ENCODE results near the gene LCN9.
"Not testable (repeated sequence)": the region's sequence is repeated elsewhere in the genome, so short reads cannot be mapped to it uniquely, and the experiment has no call there.

LCN9 gene

GRCh38 chr9:135620558-135620957, 42.6 kb upstream of the LCN9 start:
- H3K27ac ChIP-seq = no peak overlapping the region
- intact Hi-C loops (cut with DNase I; ENCODE audit: low total_unique reads) = no loop called here
- DNase-seq = no peak
- no peaks in the 10 kb centered on the region for H3K4me1 ChIP-seq
- no peak overlapping the region for H3K4me3 ChIP-seq
- no peaks in the 10 kb centered on the region for H3K9me3 ChIP-seq
- TF ChIP-seq CTCF (IDR thresholded peaks at IDR 0.05) = no peak
- no peaks in the 10 kb centered on the region for H3K36me3 ChIP-seq
- H3K27me3 ChIP-seq = peaks cover 0 to 36% of the 10 kb centered on the region in 2 donors

GRCh38 chr9:135622415-135623020, 40.6 kb upstream of the LCN9 start:
- Histone ChIP-seq H3K27ac (no peak overlapping the region), H3K4me1 (no peaks in the 10 kb centered on the region), H3K27me3 (peaks cover 0 to 20% of the 10 kb centered on the region in 2 donors), H3K9me3 (peaks cover 0 to 13% (median 4%) of the 10 kb centered on the region in 3 donors), H3K36me3 (no peaks in the 10 kb centered on the region), H3K4me3 (no peak overlapping the region)
- no peak for DNase-seq
- TF ChIP-seq CTCF (IDR thresholded peaks at IDR 0.05) = no peak
- intact Hi-C loops (cut with DNase I; ENCODE audit: low total_unique reads) = no loop called here

GRCh38 chr9:135624282-135624681, 38.8 kb upstream of the LCN9 start:
- intact Hi-C loops (cut with DNase I; ENCODE audit: low total_unique reads) = no loop called here
- Histone ChIP-seq H3K27ac (no peak overlapping the region), H3K27me3 (peaks cover 0 to 10% of the 10 kb centered on the region in 2 donors), H3K4me1 (no peaks in the 10 kb centered on the region), H3K36me3 (no peaks in the 10 kb centered on the region), H3K4me3 (no peak overlapping the region), H3K9me3 (peaks cover 0 to 21% (median 18%) of the 10 kb centered on the region in 3 donors)
- DNase-seq = no peak
- no peak for TF ChIP-seq CTCF (IDR thresholded peaks at IDR 0.05)

GRCh38 chr9:135632841-135633240, 30.3 kb upstream of the LCN9 start:
- intact Hi-C loops (cut with DNase I; ENCODE audit: low total_unique reads) = no loop called here
- no peaks in the 10 kb centered on the region for H3K4me1 ChIP-seq
- peaks cover 0 to 21% of the 10 kb centered on the region in 2 donors for H3K27me3 ChIP-seq
- no peak for DNase-seq
- no peak for TF ChIP-seq CTCF (IDR thresholded peaks at IDR 0.05)
- peaks cover 0 to 17% (median 5%) of the 10 kb centered on the region in 3 donors for H3K9me3 ChIP-seq
- H3K36me3 ChIP-seq = no peaks in the 10 kb centered on the region
- H3K27ac ChIP-seq = no peak overlapping the region
- H3K4me3 ChIP-seq = no peak overlapping the region

GRCh38 chr9:135636930-135637530, 26.1 kb upstream of the LCN9 start:
- DNase-seq; H3K27ac ChIP-seq; H3K9me3 ChIP-seq; intact Hi-C loops (cut with DNase I; ENCODE audit: low total_unique reads); H3K36me3 ChIP-seq; H3K4me3 ChIP-seq; H3K4me1 ChIP-seq: not testable (repeated sequence)
- H3K27me3 ChIP-seq = peaks cover 0 to 25% of the 10 kb centered on the region in 2 donors

GRCh38 chr9:135639196-135639595, 23.9 kb upstream of the LCN9 start, which contains the start of gene GLT6D1:
TSS of gene GLT6D1 (minus strand) at chr9:135639540. CDS start at chr9:135639187, 353 bp downstream.
- Histone ChIP-seq H3K4me3 (no peak within 1 kb of the TSS), H3K9me3 (peaks cover 0 to 4% (median 2%) of the 10 kb centered on the region in 3 donors), H3K36me3 (no peaks in the 10 kb centered on the region), H3K27me3 (peaks cover 0 to 20% of the 10 kb centered on the region in 2 donors), H3K27ac (no peak within 1 kb of the TSS), H3K4me1 (no peaks in the 10 kb centered on the region)
- DNase-seq = no peak
- no peak for TF ChIP-seq CTCF (IDR thresholded peaks at IDR 0.05)
- intact Hi-C loops (cut with DNase I; ENCODE audit: low total_unique reads) = no loop called here

All from tibial artery (tissue), 4 donors.